D721Med (cell line): ENCODE data around the gene TPD52L2.

Experiments
- DNase-seq: peaks from one replicate; pipeline ENCODE4 v3.0.0; 2011; ENCODE audit warnings: low spot score; ENCODE audit not compliant: insufficient read length
- FAIRE-seq: peaks from 2 replicates; lab custom pipeline; 2011; peaks lifted over from hg19 to GRCh38; lab: Jason Lieb, UNC
- CTCF ChIP-seq: IDR thresholded peaks from 2 replicates; pipeline ENCODE4 v1.5.1; 2012; ENCODE audit warnings: mild to moderate bottlenecking, control low read depth; ENCODE audit not compliant: insufficient read depth; ENCODE audit errors: missing control alignments

The TPD52L2 gene

GRCh38 chr20:63886921-63887320, 21.9 kb downstream of the TPD52L2 start:
- no peak for TF ChIP-seq CTCF
- no peak for FAIRE-seq

GRCh38 chr20:63889241-63890200, 24.5 kb downstream of the TPD52L2 start:
- FAIRE-seq (no peak), DNase-seq (no peak)
- TF ChIP-seq CTCF = no peak

More at GRCh38 chr20:63886921-63887320, 21.9 kb downstream of the TPD52L2 start:
- no peak for DNase-seq

GRCh38 chr20:63890201-63890576, 25.1 kb downstream of the TPD52L2 start:
- TF ChIP-seq CTCF = no peak
- FAIRE-seq (no peak), DNase-seq (no peak)

GRCh38 chr20:63890616-63891015, 25.5 kb downstream of the TPD52L2 start:
- TF ChIP-seq CTCF = no peak
- FAIRE-seq = no peak

GRCh38 chr20:63891061-63892002, 26.3 kb downstream of the TPD52L2 start:
- peak; percentile 7 for TF ChIP-seq CTCF
- FAIRE-seq (no peak), DNase-seq (no peak)

More at GRCh38 chr20:63890616-63891015, 25.5 kb downstream of the TPD52L2 start:
- no peak for DNase-seq

GRCh38 chr20:63892402-63892801, 27.3 kb downstream of the TPD52L2 start:
- FAIRE-seq (no peak), DNase-seq (no peak)
- TF ChIP-seq CTCF = no peak
